Trophoblast cell (in vitro differentiated cells and primary cell): Measurements from ENCODE around the gene OR5A2.

ENCODE experiments used
- DNase-seq, 2 donors: peaks; one replicate each; pipeline ENCODE4 v3.0.0-alpha.2; 2016
- H2AFZ ChIP-seq: 2 replicates; pipeline ENCODE4 v1.6.1; 2013; ENCODE audit warnings: low read length, moderate library complexity, mild to moderate bottlenecking; ENCODE audit not compliant: insufficient read depth, poor library complexity
- H2AK5ac ChIP-seq: 2 replicates; pipeline ENCODE4 v1.6.1; 2013; ENCODE audit warnings: mild to moderate bottlenecking, low read length
- H2BK120ac ChIP-seq: 2 replicates; pipeline ENCODE4 v1.6.1; 2013; ENCODE audit warnings: low read length, mild to moderate bottlenecking, moderate library complexity; ENCODE audit not compliant: insufficient read depth, poor library complexity
- H2BK12ac ChIP-seq: 2 replicates; pipeline ENCODE4 v1.6.1; 2013; ENCODE audit warnings: mild to moderate bottlenecking, low read length, moderate library complexity
- H2BK5ac ChIP-seq: 2 replicates; pipeline ENCODE4 v1.6.1; 2013; ENCODE audit warnings: low read length, low read depth, moderate library complexity, mild to moderate bottlenecking; ENCODE audit not compliant: poor library complexity
- H3K14ac ChIP-seq: 2 replicates; pipeline ENCODE4 v1.6.1; 2013; ENCODE audit warnings: mild to moderate bottlenecking, low read length
- H3K18ac ChIP-seq: 2 replicates; pipeline ENCODE4 v1.6.1; 2013; ENCODE audit warnings: mild to moderate bottlenecking, low read length
- H3K23ac ChIP-seq: 2 replicates; pipeline ENCODE4 v1.6.1; 2013; ENCODE audit warnings: low read length
- H3K27ac ChIP-seq: 2 replicates; pipeline ENCODE4 v1.5.1; 2013; ENCODE audit warnings: low read depth, mild to moderate bottlenecking, inconsistent platforms, low read length, moderate library complexity
- H3K27me3 ChIP-seq: 2 replicates; pipeline ENCODE4 v1.6.1; 2013; ENCODE audit warnings: inconsistent platforms, mild to moderate bottlenecking, low read length, moderate library complexity; ENCODE audit not compliant: insufficient read depth
- H3K36me3 ChIP-seq, 2 experiments: 1 replicate in 1 of 2; 2 replicates in 1 of 2; pipeline ENCODE4 v1.6.1; 2013; ENCODE audit warnings: low read length in 2 of 2, mild to moderate bottlenecking in 2 of 2, moderate library complexity in 1 of 2; ENCODE audit not compliant: insufficient read depth in 2 of 2, control insufficient read depth in 1 of 2
- H3K4ac ChIP-seq: 2 replicates; pipeline ENCODE4 v1.6.1; 2013; ENCODE audit warnings: low read depth, mild to moderate bottlenecking, low read length, moderate library complexity
- H3K4me1 ChIP-seq, 2 experiments: 1 replicate in 1 of 2; 2 replicates in 1 of 2; pipeline ENCODE4 v1.6.1; 2013; ENCODE audit warnings: low read length in 2 of 2, mild to moderate bottlenecking in 2 of 2, moderate library complexity in 1 of 2; ENCODE audit not compliant: insufficient read depth in 2 of 2, control insufficient read depth in 1 of 2
- H3K4me2 ChIP-seq: 2 replicates; pipeline ENCODE4 v1.6.1; 2013; ENCODE audit warnings: inconsistent platforms, mild to moderate bottlenecking, low read length, moderate library complexity
- H3K4me3 ChIP-seq: 2 replicates; pipeline ENCODE4 v1.5.1; 2013; ENCODE audit warnings: mild to moderate bottlenecking, low read depth, low read length, inconsistent platforms
- H3K79me1 ChIP-seq: one replicate; pipeline ENCODE4 v1.6.1; 2013; ENCODE audit warnings: low read length
- H3K79me2 ChIP-seq: 2 replicates; pipeline ENCODE4 v1.6.1; 2013; ENCODE audit warnings: low read length, mild to moderate bottlenecking; ENCODE audit not compliant: control insufficient read depth, insufficient read depth, poor library complexity
- H3K9ac ChIP-seq: 2 replicates; pipeline ENCODE4 v1.6.1; 2013; ENCODE audit warnings: mild to moderate bottlenecking, low read length
- H3K9me3 ChIP-seq: 2 replicates; pipeline ENCODE4 v1.6.1; 2013; ENCODE audit warnings: low read depth, mild to moderate bottlenecking, control low read depth, inconsistent platforms, low read length; ENCODE audit not compliant: insufficient read depth
- H4K12ac ChIP-seq: 2 replicates; pipeline ENCODE4 v1.6.1; 2013; ENCODE audit warnings: low read depth, mild to moderate bottlenecking, low read length, moderate library complexity
- H4K8ac ChIP-seq: 2 replicates; pipeline ENCODE4 v1.6.1; 2013; ENCODE audit warnings: low read depth, mild to moderate bottlenecking, low read length, moderate library complexity
- H4K91ac ChIP-seq: one replicate; pipeline ENCODE4 v1.6.1; 2013; ENCODE audit warnings: low read depth, mild to moderate bottlenecking, low read length, moderate library complexity
- WGBS: extraction: QIAGEN DNeasy Blood & Tissue Kit; methylation state at CpG from one replicate; pipeline ENCODE4 v1.1.7; 2013; ENCODE audit warnings: missing lambda C conversion rate; ENCODE audit not compliant: insufficient read length, insufficient coverage; ENCODE audit errors: extremely low coverage; 5-methylcytosine and 5-hydroxymethylcytosine counted together

Gene OR5A2

GRCh38 chr11:59416613-59417012 lies 9.6 kb downstream of the OR5A2 start:
- no peak overlapping the region for H3K23ac ChIP-seq
- H3K79me1 ChIP-seq = no peaks in the 10 kb centered on the region
- no CpG with 5 or more reads among the region's 5 CpGs for WGBS
- no peak overlapping the region for H3K14ac ChIP-seq
- no peak overlapping the region for H3K4ac ChIP-seq
- no peak overlapping the region for H2AK5ac ChIP-seq
- H2AFZ ChIP-seq = no peak overlapping the region
- no peaks in the 10 kb centered on the region for H3K27me3 ChIP-seq
- no peaks in the 10 kb centered on the region for H3K36me3 ChIP-seq
- no peak overlapping the region for H3K9ac ChIP-seq
- no peak overlapping the region for H4K8ac ChIP-seq
- DNase-seq = no peak
- H3K4me1 ChIP-seq = no peaks in the 10 kb centered on the region
- no peak overlapping the region for H2BK120ac ChIP-seq
- no peak overlapping the region for H3K4me3 ChIP-seq
- no peaks in the 10 kb centered on the region for H3K9me3 ChIP-seq
- no peak overlapping the region for H2BK5ac ChIP-seq
- no peak overlapping the region for H3K27ac ChIP-seq
- no peak overlapping the region for H2BK12ac ChIP-seq
- H4K12ac ChIP-seq = no peak overlapping the region
- no peak overlapping the region for H4K91ac ChIP-seq
- H3K18ac ChIP-seq = no peak overlapping the region
- no peaks in the 10 kb centered on the region for H3K79me2 ChIP-seq
- H3K4me2 ChIP-seq = no peak overlapping the region

GRCh38 chr11:59415111-59415510 lies 11.1 kb downstream of the OR5A2 start:
- no peaks in the 10 kb centered on the region for H3K9me3 ChIP-seq
- no peak overlapping the region for H4K12ac ChIP-seq
- H3K23ac ChIP-seq = no peak overlapping the region
- H4K8ac ChIP-seq = no peak overlapping the region
- H3K4me3 ChIP-seq = no peak overlapping the region
- no peaks in the 10 kb centered on the region for H3K79me2 ChIP-seq
- no peak overlapping the region for H4K91ac ChIP-seq
- H3K36me3 ChIP-seq = no peaks in the 10 kb centered on the region
- H2BK5ac ChIP-seq = no peak overlapping the region
- H3K4me2 ChIP-seq = no peak overlapping the region
- no peak overlapping the region for H2AK5ac ChIP-seq
- DNase-seq = no peak
- no peak overlapping the region for H3K27ac ChIP-seq
- H3K18ac ChIP-seq = no peak overlapping the region
- H3K14ac ChIP-seq = no peak overlapping the region
- no peaks in the 10 kb centered on the region for H3K4me1 ChIP-seq
- no peaks in the 10 kb centered on the region for H3K79me1 ChIP-seq
- H2BK120ac ChIP-seq = no peak overlapping the region
- H3K9ac ChIP-seq = no peak overlapping the region
- H3K4ac ChIP-seq = no peak overlapping the region
- no peak overlapping the region for H2BK12ac ChIP-seq
- H3K27me3 ChIP-seq = no peaks in the 10 kb centered on the region
- no peak overlapping the region for H2AFZ ChIP-seq
- WGBS = no CpG with 5 or more reads among the region's 1 CpG

GRCh38 chr11:59413646-59414045 lies 12.6 kb downstream of the OR5A2 start:
- Histone ChIP-seq H4K12ac (no peak overlapping the region), H4K91ac (no peak overlapping the region), H3K27me3 (no peaks in the 10 kb centered on the region), H2BK12ac (no peak overlapping the region), H3K4me2 (no peak overlapping the region), H2AFZ (no peak overlapping the region), H3K18ac (no peak overlapping the region), H3K4me1 (no peaks in the 10 kb centered on the region), H3K9me3 (no peaks in the 10 kb centered on the region), H3K14ac (no peak overlapping the region), H2BK120ac (no peak overlapping the region), H3K27ac (no peak overlapping the region), H3K23ac (no peak overlapping the region), H3K79me2 (no peaks in the 10 kb centered on the region), H3K79me1 (no peaks in the 10 kb centered on the region), H4K8ac (no peak overlapping the region), H3K4ac (no peak overlapping the region), H3K36me3 (no peaks in the 10 kb centered on the region), H2AK5ac (no peak overlapping the region), H3K9ac (no peak overlapping the region), H2BK5ac (no peak overlapping the region), H3K4me3 (no peak overlapping the region)
- DNase-seq = no peak
- WGBS = no CpG with 5 or more reads among the region's 2 CpGs

GRCh38 chr11:59403546-59403945 lies 22.7 kb downstream of the OR5A2 start:
- no peaks in the 10 kb centered on the region for H3K4me1 ChIP-seq
- no peaks in the 10 kb centered on the region for H3K79me1 ChIP-seq
- H3K79me2 ChIP-seq = no peaks in the 10 kb centered on the region
- no peak overlapping the region for H3K4me2 ChIP-seq
- H3K27ac ChIP-seq = no peak overlapping the region
- no peak overlapping the region for H4K91ac ChIP-seq
- no peak overlapping the region for H3K4ac ChIP-seq
- no peak overlapping the region for H3K18ac ChIP-seq
- no peak overlapping the region for H3K14ac ChIP-seq
- H2BK12ac ChIP-seq = no peak overlapping the region
- no peak overlapping the region for H2BK5ac ChIP-seq
- H3K9ac ChIP-seq = no peak overlapping the region
- H2AK5ac ChIP-seq = no peak overlapping the region
- H3K9me3 ChIP-seq = peaks cover 1% of the 10 kb centered on the region
- H2BK120ac ChIP-seq = no peak overlapping the region
- H3K23ac ChIP-seq = no peak overlapping the region
- H3K27me3 ChIP-seq = no peaks in the 10 kb centered on the region
- no peaks in the 10 kb centered on the region for H3K36me3 ChIP-seq
- no peak for DNase-seq
- H2AFZ ChIP-seq = no peak overlapping the region
- H3K4me3 ChIP-seq = no peak overlapping the region
- no peak overlapping the region for H4K12ac ChIP-seq
- no peak overlapping the region for H4K8ac ChIP-seq

GRCh38 chr11:59401262-59401552 lies 25.0 kb downstream of the OR5A2 start:
- WGBS = no CpG with 5 or more reads among the region's 2 CpGs
- H4K8ac ChIP-seq = no peak overlapping the region

More at GRCh38 chr11:59401262-59401552, 25.0 kb downstream of the OR5A2 start:
- no peaks in the 10 kb centered on the region for H3K36me3 ChIP-seq
- H3K23ac ChIP-seq = no peak overlapping the region
- no peaks in the 10 kb centered on the region for H3K4me1 ChIP-seq
- no peaks in the 10 kb centered on the region for H3K79me2 ChIP-seq
- H3K18ac ChIP-seq = no peak overlapping the region
- H2BK12ac ChIP-seq = no peak overlapping the region
- no peak for DNase-seq
- no peaks in the 10 kb centered on the region for H3K79me1 ChIP-seq
- H3K14ac ChIP-seq = no peak overlapping the region
- H2BK120ac ChIP-seq = no peak overlapping the region
- H3K9ac ChIP-seq = no peak overlapping the region
- no peak overlapping the region for H4K12ac ChIP-seq
- H3K4ac ChIP-seq = no peak overlapping the region
- H3K27ac ChIP-seq = no peak overlapping the region
- H2AFZ ChIP-seq = no peak overlapping the region
- H4K91ac ChIP-seq = no peak overlapping the region
- H2BK5ac ChIP-seq = no peak overlapping the region
- H3K4me3 ChIP-seq = no peak overlapping the region
- H2AK5ac ChIP-seq = no peak overlapping the region
- H3K9me3 ChIP-seq = peaks cover 1% of the 10 kb centered on the region
- no peaks in the 10 kb centered on the region for H3K27me3 ChIP-seq
- no peak overlapping the region for H3K4me2 ChIP-seq
